Measurements from ENCODE around the gene RGL1.
"Not testable (repeated sequence)": the region's sequence is repeated elsewhere in the genome, so short reads cannot be mapped to it uniquely, and the experiment has no call there.

The RGL1 gene

DNA sequence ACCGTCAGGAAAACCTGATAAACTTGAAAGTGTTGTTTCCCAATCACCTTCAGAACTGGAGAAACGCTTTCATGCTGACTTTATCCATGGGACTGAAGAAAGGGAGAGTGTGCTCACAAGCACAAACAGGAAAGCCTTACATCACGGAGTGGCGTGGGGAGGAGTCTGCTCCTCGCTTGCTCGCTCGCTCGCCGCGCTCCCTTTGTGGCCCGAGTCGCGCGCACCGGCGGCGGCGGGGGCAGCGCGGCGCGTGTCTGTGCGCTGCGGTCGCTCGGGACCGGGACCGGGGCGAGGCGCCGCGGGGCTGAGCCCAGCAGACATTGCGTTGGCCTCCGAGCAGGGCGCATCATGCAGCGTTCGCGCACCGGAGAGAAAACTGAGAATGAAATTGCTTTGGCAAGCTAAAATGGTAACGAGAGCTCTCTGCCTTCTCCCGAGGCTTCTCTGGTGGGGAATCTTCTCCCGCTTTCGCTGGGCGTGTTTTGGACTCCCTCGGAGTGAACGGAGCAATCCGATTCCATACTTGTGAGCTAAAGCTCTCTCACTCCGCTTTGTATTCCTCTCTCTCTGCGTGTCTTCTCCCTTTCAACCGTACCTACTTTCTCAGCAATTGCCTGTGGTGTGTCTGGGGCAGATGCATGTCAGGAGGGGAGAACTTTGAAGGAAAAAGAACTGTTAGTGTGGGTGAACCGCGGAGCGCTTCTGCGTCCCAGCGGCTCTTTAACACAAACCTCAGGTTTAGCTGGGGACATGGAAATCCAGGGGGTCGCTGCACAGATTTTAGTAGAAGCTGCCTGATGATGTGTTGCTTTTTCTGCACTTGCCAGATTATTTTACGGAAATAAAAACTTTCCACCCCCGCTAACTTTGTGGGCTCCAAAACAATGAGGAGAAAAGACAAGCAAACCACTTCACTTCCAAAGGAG, at the start of gene RGL1:
Gene RGL1 (plus strand): TSS at position 205 of the 926 bp plus-strand sequence. CDS start 178 bp downstream, at position 383.
- DNase-seq (ENCODE audit: low read depth) = peak; percentile 58

DNA sequence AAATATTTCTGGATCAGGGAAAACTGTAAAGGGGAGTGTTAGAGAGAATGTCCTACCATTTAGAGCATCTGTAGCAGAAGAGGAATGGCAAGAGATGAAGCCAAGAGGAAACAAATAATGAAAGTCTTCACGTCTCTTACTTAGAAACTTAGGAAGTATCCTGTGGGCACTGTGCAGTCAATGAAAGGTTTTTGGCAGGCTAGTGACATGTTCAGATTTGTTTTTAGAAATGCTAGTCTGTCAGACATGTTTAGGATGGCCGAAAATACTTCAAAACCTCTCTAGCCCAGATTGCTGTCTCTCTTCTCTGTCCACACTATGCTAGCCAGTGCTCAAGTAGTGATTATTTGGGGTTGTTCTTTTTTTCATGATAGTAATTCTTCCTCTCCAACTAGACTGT, 48.6 kb upstream of the RGL1 start:
- no peak for DNase-seq (ENCODE audit: low read depth)

DNA sequence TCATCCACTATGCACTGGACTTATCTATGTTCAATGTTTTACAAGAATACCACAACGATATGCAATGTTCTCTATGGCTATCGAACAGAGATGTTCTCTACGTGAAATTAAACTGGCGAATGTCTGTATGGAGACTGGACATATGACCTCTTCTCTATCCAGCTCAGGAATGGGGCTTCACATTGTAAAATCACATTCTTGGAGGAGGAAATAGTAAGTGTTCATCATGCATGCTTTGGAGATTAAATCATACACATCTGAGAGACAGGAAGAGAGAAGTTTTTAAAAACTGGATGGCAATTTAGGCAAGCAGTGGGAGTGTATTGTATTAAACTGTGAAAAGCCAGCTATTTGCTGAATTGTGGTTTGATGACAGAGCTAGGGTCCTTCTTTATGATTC, 47.9 kb upstream of the RGL1 start:
- peak; percentile 35 for DNase-seq (ENCODE audit: low read depth)

DNA sequence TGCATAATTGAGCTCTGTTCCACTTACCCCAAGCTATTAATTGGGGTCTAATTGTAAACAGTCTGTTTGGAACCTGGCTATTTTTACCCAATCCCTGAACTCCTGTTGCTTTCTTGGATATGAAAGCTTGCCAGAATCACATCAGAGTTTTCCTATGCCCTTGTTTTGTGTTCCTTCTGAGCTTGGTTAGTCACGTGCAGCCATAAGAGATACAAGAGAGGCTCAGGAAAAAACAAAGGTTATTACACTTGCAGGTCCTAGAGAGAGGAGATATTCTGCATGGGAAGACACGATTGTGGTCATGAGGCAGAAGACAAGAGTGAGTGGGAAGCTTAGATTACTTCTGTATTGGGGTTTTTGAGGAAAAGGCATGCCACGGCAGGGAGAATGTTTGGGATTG, 46.0 kb upstream of the RGL1 start:
- DNase-seq (ENCODE audit: low read depth) = no peak

DNA sequence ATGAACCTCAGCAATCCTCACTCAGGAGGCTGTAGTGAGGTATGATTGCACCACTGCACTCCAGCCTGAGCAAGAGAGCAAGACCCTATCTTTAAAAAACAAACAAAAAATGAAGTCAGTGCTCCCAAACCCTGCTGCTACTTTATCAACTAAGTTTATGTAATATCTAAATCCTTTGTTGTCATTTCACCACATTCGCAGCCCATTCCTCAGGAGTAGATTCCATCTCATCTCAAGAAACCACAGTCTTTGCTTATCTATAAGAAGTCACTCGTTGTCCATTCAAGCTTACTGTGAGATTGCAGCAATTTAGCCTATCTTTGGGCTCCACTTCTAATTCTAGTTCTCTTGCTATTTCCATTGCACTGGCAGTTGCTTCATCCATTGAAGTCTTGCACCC, 44.3 kb upstream of the RGL1 start:
- no peak for DNase-seq (ENCODE audit: low read depth)

DNA sequence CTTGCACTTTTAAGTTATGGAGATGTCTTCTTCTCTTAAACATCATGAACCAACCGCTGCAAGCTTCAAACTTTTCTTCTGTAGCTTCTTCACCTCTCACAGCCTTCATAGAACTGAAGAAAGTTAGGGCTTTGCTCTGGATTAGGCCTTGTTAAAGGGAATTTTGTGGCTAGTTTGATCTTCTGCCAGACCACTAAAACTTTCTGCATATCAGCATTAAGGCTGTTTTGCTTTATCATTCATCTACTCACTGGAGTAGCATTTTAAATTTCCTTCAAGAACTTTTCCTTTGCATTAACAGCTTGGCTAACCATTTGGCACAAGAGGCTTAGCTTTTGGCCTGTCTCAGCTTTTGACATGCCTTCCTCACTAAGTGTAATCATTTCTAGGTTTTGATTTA, 43.0 kb upstream of the RGL1 start:
- DNase-seq (ENCODE audit: low read depth) = peak; percentile 48

DNA sequence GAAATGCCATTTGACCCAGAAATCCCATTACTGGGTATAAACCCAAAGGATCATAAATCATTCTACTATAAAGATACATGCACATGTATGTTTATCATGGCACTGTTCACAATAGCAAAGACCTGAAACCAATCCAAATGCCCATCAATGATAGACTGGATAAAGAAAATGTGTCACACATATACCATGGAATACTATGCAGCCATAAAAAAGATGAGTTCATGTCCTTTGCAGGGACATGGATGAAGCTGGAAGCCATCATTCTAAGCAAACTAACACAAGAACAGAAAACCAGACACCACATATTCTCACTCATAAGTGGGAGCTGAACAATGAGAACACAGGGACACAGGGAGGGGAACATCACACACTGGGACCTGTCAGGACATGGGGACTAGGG, 42.1 kb upstream of the RGL1 start:
- not testable (repeated sequence) for DNase-seq (ENCODE audit: low read depth)

DNA sequence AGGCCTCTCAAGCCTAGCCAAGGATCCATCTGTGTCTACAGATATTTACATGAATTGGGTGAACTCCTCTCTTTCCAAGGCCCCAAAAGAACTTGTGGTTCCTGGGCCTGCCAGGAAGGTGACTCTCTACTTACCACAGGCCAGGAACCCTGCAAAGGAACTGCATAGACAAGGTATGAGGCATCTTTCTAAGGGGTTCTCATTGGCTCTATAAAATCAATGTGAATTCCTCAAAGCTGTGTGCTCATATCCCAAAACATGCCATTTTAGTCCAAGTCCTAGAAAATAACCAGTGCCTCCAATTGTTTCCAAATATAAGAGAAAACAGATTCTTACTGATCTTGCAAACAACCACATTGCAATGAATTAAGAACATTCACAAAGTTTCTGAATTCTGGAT, 39.9 kb upstream of the RGL1 start:
- no peak for DNase-seq (ENCODE audit: low read depth)

DNA sequence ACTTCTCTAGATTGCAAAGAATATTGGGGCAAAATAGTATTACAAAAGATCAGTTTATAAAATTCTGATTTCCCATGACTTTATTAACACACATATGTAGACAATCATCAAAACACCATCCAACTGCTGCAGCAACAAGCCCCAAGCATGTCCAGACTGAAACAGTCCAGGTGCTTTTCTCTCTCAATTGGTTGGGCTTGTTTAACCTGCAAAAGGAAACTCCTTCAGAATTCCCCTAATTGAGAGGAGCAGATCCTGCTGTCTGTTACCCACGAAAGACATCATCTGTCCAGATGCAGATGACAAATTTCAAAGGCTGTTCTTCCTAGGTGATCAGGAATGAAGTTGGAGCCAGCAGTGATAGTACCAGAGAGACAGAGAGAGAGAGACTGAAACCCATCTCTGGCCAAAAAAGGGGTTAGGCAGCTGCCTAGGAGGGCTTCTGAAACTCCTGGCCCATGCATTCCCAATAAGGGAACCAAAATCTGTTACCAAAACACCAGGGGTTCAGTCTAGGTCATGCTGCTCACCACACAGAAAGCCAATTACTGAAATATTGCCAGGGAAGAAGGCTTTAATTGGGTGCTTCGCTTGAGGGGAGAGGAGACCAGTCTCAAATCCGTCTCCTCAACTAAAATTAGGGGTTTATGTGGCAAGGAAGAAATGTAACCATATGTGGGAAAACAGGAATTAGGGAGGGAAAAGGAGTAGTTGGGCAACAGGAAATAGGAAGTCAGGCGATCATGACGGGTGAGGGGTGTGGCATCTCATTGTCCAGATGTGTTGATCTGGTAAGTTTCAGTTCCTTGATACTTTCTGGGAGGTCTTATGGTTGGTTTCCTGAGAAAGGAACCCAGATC, 34.7 kb upstream of the RGL1 start:
- no peak for DNase-seq (ENCODE audit: low read depth)

DNA sequence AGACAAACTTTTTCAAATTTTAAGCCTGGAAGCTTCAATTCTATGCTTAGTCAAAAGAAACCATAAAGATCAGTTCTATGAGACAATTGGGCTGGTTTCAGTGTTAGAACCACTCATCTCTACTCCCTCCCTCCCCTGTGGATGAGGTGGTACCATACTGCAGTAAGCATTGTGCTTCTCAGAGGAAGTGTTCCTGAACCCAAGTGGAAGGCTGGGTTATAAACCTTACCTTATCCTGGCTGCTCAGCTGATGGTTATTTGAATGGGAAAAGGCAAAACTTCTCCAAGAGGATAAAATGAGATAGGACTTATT, 34.1 kb upstream of the RGL1 start:
- no peak for DNase-seq (ENCODE audit: low read depth)

DNA sequence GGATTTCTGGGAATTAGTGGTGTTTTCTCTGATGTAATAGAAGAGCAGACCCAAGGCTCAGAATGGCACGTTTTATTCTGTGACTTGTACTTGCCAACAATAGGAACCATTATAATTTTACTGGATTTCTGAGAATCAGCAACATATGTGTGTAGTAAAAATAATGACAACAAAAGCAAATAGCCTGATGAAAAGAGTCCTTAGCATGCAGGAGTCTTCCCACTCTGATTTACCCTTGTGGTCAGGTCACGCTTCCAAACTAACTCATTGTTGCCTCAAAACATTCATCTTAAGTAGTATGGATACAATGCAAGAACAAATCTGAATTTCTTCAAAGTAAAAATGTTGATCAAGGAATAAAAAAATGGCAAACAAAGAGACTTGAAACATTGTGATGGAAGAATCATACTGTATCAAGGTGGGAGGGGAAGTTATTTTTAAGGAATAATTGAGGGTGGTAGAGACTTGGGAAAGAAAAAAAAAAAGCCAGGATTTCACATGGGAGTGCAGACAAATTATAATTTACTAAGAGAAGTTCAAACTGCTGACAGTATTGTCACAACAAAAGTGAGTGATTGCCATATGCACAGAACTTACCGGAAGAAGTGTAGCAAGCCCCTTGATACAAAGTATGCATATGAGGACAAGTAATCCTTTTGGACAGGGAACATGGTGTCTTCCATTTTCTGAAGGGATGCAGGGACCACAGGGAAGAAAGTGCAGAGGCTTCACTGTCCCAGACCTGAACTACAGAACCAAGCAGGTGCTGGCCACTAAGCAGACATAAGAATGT, 31.2 kb upstream of the RGL1 start:
- no peak for DNase-seq (ENCODE audit: low read depth)

DNA sequence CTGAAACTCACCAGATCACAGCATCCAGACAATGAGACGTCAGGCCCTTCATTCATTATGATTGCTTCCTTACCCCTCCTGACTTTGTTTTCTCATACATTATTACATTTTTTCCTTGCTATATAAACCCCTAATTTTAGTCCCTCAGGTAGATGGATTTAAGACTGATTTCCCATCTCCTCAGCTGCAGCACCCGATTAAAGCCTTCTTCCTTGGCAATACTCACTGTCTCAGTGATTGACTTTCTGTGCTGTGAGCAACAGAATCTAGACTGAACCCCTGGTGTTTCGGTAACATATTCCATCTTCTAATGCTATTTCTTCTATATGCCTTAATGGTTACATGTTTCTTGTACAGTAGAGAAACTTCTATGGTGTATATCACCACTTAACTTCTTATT, 30.0 kb upstream of the RGL1 start:
- DNase-seq (ENCODE audit: low read depth) = no peak

DNA sequence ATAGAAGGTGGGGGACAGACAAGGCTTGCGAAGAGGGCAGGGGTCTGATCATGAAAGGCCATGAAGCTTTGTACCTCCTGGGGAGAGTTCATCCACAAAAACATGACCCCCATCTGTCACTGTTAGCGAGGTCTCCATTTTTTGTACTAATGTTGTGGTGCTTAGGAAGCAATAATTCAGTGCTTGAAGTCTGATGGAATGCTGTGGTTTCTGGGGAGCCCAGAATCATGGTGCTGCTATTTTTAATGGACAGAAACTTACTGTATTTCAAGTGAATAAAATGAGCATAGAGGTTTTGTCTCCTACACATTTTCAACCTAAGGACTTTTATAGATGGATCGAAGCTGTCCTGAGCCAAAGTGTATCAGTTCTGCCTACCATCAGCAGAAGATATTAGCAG, 28.2 kb upstream of the RGL1 start:
- DNase-seq (ENCODE audit: low read depth) = no peak

DNA sequence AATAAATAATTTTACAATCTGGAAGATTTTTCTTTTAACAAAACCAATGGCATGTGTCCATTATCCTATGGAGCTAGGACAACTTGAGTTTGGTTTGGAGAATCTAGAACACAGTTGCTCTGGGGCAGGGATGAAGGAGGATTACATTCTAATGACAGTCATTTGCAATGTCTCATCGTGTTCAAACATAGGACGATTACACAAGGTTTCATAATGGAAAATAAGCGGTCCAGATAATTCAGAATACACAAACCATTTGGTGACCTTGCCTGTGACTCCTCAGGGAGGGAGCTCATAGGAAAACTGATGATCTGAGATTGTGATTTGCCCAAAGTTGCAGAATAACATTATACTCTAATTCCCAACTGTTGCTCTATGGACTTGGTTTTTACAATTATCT, 27.6 kb upstream of the RGL1 start:
- DNase-seq (ENCODE audit: low read depth) = no peak

DNA sequence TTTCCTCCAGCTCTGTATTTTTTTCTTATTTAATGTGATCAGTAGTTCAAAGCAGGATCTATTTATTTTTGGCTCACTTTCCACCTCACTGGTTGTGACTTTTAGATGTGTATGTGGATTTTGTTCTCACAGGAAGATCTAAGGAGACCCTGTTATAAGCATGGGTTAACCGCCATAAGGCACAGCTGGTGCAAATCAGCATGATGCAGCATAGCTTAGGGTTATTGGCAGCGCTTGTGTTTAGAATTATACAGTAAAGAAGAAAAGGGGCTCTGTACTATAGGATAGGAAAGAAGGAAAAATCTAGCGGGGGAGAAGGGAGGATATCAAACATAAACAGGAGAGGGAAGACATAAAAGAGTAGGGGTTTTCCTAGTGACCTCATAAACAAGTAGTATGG, 26.9 kb upstream of the RGL1 start:
- no peak for DNase-seq (ENCODE audit: low read depth)

DNA sequence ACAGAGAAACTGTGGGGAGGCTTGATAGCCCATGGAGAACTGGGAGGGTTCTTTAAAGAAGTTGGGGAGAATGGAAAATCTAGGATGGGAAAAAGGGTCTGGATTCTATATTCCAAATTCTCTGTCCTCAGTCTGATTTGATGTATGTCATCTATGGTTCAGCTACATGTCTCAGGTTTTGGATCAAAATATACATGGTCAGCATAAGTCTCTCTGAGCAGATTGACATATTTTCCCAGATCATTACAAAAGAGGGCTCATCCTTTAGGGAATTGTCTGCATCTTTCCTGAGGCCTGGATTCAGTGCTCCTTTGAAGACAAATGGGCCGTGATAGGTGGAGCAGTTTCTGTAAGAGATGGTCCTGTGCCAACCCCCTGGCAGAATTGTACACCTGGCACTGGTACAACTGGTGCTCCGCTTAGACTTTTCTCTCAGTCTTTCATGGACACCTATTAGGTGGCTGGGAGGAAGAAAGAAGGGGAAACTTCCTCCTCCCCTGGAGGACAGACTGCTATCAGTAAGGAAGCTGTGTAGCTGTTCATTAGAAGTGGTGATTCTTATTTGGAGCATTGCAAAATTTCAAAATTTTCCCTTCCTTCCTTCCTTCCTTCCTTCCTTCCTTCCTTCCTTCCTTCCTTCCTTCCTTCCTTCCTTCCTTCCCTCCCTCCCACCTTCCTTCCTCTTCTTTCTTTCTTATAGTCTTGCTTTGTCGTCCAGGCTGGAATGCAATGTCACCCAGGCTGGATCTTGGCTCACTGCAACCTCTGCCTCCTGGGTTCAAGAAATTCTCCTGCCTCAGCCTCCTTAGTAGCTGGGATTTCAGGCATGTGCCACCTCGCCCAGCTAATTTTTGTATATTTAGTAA, 26.1 kb upstream of the RGL1 start:
- DNase-seq (ENCODE audit: low read depth) = no peak

DNA sequence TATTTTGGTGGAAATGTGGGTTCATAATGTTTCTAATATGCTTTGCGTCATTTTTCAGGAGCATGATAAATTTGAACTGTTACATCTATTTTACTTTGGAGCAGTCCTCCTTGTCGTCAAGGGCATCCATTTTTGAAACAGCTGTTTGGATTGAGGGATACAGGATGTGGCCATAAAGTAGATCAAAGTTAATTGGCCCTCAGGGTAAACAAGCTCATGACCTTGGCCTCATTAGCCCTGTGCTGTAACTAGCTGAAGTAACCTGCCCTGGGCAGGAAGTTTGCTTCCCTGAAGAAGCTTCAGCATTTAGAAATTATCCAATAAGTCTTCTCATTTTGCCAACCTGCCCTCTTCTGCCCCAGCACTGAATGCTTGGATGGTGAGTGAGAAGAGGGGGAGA, 24.8 kb upstream of the RGL1 start:
- no peak for DNase-seq (ENCODE audit: low read depth)

DNA sequence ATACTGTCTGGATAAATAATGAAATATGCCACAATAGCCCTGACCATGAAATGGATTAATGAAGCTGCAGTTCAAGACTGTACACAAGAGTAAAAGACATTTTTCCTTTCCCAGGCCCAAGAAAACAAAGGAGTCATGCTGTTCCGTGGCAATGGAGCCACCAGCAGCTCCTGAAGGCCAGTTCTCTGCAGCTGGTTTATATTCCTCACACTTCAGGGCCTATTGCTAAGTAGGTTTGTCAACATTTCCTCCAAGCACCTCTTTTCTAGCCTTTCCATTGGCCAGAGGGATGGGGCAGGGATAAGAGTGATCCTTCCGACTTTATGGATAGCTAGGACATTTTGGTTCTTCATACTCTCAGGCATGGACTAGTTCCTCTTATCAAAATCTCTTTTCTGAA, 24.2 kb upstream of the RGL1 start:
- no peak for DNase-seq (ENCODE audit: low read depth)

DNA sequence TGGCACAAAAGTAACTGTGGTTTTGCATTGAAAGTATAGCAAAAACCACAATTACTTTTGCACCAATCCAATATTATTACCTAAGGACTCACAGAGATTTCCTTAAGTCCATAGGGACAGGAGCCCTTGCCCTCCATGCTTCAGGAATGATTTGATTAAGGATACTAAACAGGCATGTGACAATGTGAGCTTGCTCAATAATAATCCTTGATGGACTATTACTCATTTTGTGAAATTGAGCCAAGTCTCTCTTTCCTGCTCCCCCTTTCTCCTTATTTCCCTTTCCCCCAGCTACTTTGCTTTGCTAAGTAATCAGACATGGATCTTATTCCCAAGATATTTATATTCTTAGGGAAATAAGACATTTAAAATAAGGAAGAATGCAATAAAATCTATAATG, 21.6 kb upstream of the RGL1 start:
- DNase-seq (ENCODE audit: low read depth) = peak; percentile 47

DNA sequence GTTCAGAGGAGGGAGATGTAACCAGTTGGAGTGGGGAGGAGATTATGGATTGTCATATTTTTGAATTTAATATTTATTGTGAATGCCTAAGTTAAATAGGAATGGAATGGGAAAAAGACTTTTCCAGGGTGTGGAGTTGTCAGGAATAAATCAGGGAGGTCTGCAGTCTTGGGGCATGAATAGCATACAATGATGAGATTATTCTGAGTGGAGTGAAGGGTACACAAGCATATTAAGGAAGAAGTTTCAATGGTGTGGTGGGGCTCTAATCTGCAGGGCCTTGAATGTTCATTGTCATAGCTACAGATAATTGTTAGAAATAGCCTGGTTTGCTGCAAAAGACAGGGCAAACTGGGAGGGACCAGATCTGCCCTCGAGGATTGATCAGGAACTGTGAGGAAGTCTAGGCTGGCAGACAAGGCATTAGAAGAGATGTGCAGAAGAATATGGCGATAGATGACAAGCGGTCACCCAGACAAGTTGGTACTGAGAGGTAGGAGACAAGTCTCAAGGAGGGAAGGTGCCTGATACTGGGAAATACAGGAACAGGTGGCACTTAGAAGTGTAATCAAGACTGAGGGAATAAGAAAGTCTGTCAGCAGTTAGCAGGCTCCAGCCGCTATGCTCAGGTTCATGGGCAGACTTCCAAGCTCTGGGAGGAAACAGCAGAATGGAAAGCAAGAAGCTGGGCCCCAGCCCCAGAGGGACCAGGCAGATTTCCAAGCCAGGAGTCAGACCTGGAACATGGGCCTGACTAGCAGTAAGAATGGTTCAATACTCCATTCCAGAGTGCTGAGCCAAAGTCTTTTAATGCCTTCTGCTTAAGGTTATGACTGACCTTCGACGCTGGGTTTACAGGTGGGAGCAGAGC, 20.9 kb upstream of the RGL1 start:
- DNase-seq (ENCODE audit: low read depth) = peak; percentile 48

DNA sequence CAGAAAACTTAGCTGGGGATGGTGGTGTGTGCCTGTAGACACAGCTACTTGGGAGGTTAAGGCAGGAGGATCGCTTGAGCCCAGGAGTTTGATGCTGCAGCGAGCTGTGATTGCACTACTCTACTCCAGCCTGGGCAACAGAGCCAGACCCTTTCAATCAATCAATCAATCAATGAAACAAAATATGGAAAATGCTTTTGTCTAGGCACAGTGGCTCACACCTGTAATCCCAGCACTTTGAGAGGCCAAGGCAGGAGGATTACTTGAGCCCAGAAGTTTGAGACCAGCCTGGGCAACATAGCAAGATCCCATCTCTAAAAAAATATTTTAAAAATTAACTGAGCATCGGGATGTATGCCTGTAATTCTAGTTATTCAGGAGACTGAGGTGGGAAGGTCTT, 19.0 kb upstream of the RGL1 start:
- not testable (repeated sequence) for DNase-seq (ENCODE audit: low read depth)

Measured in stromal cell of bone marrow (primary cell).